K562 (cell line): ENCODE data around the gene GSKIP. TPM values are rescaled to one million over a fixed set of nuclear protein-coding genes. Genes with fewer than 3 reads are reported as not detected.

Experiments used
- ADNP ChIP-seq: fragments of 200-800 bp; sonication (Bioruptor generic); IDR thresholded peaks from 2 replicates; pipeline ENCODE4 v1.6.1; 2016; ENCODE audit warnings: missing genetic modification characterization, missing compliant biosample characterization
- AFF1 ChIP-seq, 2 experiments: fragments of 450-650 bp; IDR thresholded peaks; 2 replicates each; pipeline ENCODE4 v1.6.1; 2018; ENCODE audit warnings: mild to moderate bottlenecking in 2 of 2, low read depth in 1 of 2; ENCODE audit not compliant: partially characterized antibody in 2 of 2
- BMI1 ChIP-seq: fragments of 150-350 bp; IDR thresholded peaks from 2 replicates; pipeline ENCODE4 v1.6.1; 2014; ENCODE audit warnings: low read length
- CC2D1A ChIP-seq: fragments of 450-650 bp; IDR thresholded peaks from 2 replicates; pipeline ENCODE4 v1.6.1; 2017; ENCODE audit warnings: mild to moderate bottlenecking
- DACH1 ChIP-seq: fragments of 450-650 bp; IDR thresholded peaks from 2 replicates; pipeline ENCODE4 v1.6.1; 2018; ENCODE audit not compliant: partially characterized antibody
- HLTF ChIP-seq: fragments of 450-650 bp; IDR thresholded peaks from 2 replicates; pipeline ENCODE4 v1.6.1; 2016
- HMGN3 ChIP-seq: IDR thresholded peaks from 2 replicates; pipeline ENCODE4 v1.6.1; 2011; ENCODE audit warnings: borderline replicate concordance, low read depth, mild to moderate bottlenecking, mixed read lengths, low read length; ENCODE audit not compliant: insufficient read length; ENCODE audit errors: extremely low read depth
- L3MBTL2 ChIP-seq: fragments of 450-650 bp; IDR thresholded peaks from 2 replicates; pipeline ENCODE4 v1.6.1; 2016; ENCODE audit warnings: mild to moderate bottlenecking, moderate library complexity
- MEF2D ChIP-seq: conservative IDR thresholded peaks from 2 replicates; pipeline ENCODE4 v1.6.1; 2016; ENCODE audit warnings: low read depth, missing genetic modification characterization, missing compliant biosample characterization
- OTX1 ChIP-seq: fragments of 450-650 bp; formaldehyde crosslinking; IDR thresholded peaks from 2 replicates; pipeline ENCODE4 v1.4.0; 2022; ENCODE audit warnings: mild to moderate bottlenecking
- RAD21 ChIP-seq, 2 experiments: fragments of 250-450 bp in 1 of 2; fragments of 450-650 bp in 1 of 2; sonication (Bioruptor Pico) in 1 of 2; formaldehyde crosslinking in 1 of 2; IDR thresholded peaks in 1 of 2; conservative IDR thresholded peaks in 1 of 2; 2 replicates each; pipeline versions ENCODE4 v1.4.0 to v1.8.0; 2020 to 2022; ENCODE audit warnings: mild to moderate bottlenecking in 2 of 2, moderate library complexity in 1 of 2
- ZFP30 ChIP-seq: fragments of 250-450 bp; sonication (Bioruptor Pico); IDR thresholded peaks from 2 replicates; pipeline ENCODE4 v1.8.0; 2022; ENCODE audit warnings: moderate library complexity, mild to moderate bottlenecking, inconsistent platforms, borderline replicate concordance
- ZFP91 ChIP-seq: sonication (generic); formaldehyde crosslinking; IDR thresholded peaks from 2 replicates; pipeline ENCODE4 v1.8.0; 2022; ENCODE audit warnings: mild to moderate bottlenecking, missing genetic modification reagents
- ZKSCAN3 ChIP-seq: fragments of 250-450 bp; sonication (Bioruptor Pico); IDR thresholded peaks from 2 replicates; pipeline ENCODE4 v1.4.0; 2020
- ZNF140 ChIP-seq: fragments of 250-450 bp; sonication (Bioruptor Pico); IDR thresholded peaks from 2 replicates; pipeline ENCODE4 v1.8.0; 2021; ENCODE audit warnings: moderate library complexity, mild to moderate bottlenecking, inconsistent platforms
- ZNF780A ChIP-seq: fragments of 250-450 bp; sonication (Bioruptor Pico); IDR thresholded peaks from 2 replicates; pipeline ENCODE4 v1.5.0; 2021; ENCODE audit warnings: mild to moderate bottlenecking
- polyA plus RNA-seq, 8 experiments: library from polyadenylated mRNA; depleted of rRNA in 4 of 8; stranded (reverse) in 5 of 8; unstranded in 3 of 8; fragments of >200 nt; fragmentation: Nextera tagmentation in 2 of 8; fragmentation: Illumina TruSeq in 1 of 8; extraction: Ambion mirVana in 2 of 8; extraction: Trizol in 1 of 8; gene quantifications; 2 replicates each; pipeline versions ENCODE4 v1.2.1 to v1.2.3, GENCODE V29; 2011 to 2014; ENCODE audit warnings: inconsistent platforms in 1 of 8, missing spikeins in 1 of 8
- total RNA-seq, 7 experiments: library from RNA; depleted of rRNA in 6 of 7; stranded (reverse); fragments of >200 nt in 6 of 7; fragmentation: Illumina TruSeq in 2 of 7; extraction: Trizol in 2 of 7; gene quantifications; 2 replicates each; pipeline versions ENCODE4 v1.2.1 to v1.2.3, GENCODE V29; 2011 to 2021; ENCODE audit warnings: low replicate concordance in 1 of 7
- TF ChIP-seq, protein P1 (sequence below): fragments of 450-650 bp; IDR thresholded peaks from 2 replicates; pipeline ENCODE4 v1.6.1; 2016
- TF ChIP-seq, protein P2 (sequence below): IDR thresholded peaks from 2 replicates; pipeline ENCODE4 v1.6.1; 2011; ENCODE audit not compliant: insufficient read length; ENCODE audit errors: extremely low read depth
- TF ChIP-seq, protein P3 (sequence below), 2 experiments: fragments of 450-650 bp; conservative IDR thresholded peaks; 2 replicates each; pipeline ENCODE4 v1.6.1; 2017; ENCODE audit warnings: mild to moderate bottlenecking in 2 of 2, moderate library complexity in 2 of 2

GSKIP gene
- total and polyA plus RNA-seq, 9 of the 15 experiments (the other 6 are each of a cell fraction or from before 2014, with no cell fraction given) = 12.9 to 58.9 (median 22.2) TPM

GRCh38 chr14:96368534-96368933, 5.2 kb downstream of the GSKIP start (continued):
- peak in 1 of 2 experiments; percentile 66 for TF ChIP-seq AFF1 (IDR thresholded peaks at IDR 0.05; ENCODE audit: low read depth in 1 of 2, partially characterized antibody in 2 of 2)
- TF ChIP-seq, protein P1, sequence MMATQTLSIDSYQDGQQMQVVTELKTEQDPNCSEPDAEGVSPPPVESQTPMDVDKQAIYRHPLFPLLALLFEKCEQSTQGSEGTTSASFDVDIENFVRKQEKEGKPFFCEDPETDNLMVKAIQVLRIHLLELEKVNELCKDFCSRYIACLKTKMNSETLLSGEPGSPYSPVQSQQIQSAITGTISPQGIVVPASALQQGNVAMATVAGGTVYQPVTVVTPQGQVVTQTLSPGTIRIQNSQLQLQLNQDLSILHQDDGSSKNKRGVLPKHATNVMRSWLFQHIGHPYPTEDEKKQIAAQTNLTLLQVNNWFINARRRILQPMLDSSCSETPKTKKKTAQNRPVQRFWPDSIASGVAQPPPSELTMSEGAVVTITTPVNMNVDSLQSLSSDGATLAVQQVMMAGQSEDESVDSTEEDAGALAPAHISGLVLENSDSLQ = no peak; the same call in 1 of the 2 replicates
- TF ChIP-seq ZFP91 (CRISPR knock-in tag) = no peak
- TF ChIP-seq MEF2D (tag) = no peak
- no peak for TF ChIP-seq OTX1 (CRISPR knock-in tag)
- no peak for TF ChIP-seq ZFP30
- TF ChIP-seq ZKSCAN3 (CRISPR knock-in tag) = no peak
- no peak for TF ChIP-seq ADNP (tag)
- no peak for TF ChIP-seq ZNF780A (CRISPR knock-in tag)
- TF ChIP-seq RAD21 (CRISPR knock-in tag; conservative IDR thresholded peaks at IDR 0.05 in 1 of 2, IDR thresholded peaks at IDR 0.05 in 1 of 2) = no peak
- TF ChIP-seq, protein P2, sequence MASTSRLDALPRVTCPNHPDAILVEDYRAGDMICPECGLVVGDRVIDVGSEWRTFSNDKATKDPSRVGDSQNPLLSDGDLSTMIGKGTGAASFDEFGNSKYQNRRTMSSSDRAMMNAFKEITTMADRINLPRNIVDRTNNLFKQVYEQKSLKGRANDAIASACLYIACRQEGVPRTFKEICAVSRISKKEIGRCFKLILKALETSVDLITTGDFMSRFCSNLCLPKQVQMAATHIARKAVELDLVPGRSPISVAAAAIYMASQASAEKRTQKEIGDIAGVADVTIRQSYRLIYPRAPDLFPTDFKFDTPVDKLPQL = no peak
- TF ChIP-seq DACH1 = no peak
- TF ChIP-seq HMGN3 = no peak
- no peak for TF ChIP-seq HLTF
- peak; percentile 45; the same call in 1 of the 2 replicates for TF ChIP-seq L3MBTL2
- TF ChIP-seq ZNF140 = no peak
- 0 out of 2 replicates have a peak, but pooled peaks have one; percentile 31 for TF ChIP-seq CC2D1A
- no peak for TF ChIP-seq BMI1
- TF ChIP-seq, protein P3, sequence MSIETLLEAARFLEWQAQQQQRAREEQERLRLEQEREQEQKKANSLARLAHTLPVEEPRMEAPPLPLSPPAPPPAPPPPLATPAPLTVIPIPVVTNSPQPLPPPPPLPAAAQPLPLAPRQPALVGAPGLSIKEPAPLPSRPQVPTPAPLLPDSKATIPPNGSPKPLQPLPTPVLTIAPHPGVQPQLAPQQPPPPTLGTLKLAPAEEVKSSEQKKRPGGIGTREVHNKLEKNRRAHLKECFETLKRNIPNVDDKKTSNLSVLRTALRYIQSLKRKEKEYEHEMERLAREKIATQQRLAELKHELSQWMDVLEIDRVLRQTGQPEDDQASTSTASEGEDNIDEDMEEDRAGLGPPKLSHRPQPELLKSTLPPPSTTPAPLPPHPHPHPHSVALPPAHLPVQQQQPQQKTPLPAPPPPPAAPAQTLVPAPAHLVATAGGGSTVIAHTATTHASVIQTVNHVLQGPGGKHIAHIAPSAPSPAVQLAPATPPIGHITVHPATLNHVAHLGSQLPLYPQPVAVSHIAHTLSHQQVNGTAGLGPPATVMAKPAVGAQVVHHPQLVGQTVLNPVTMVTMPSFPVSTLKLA (conservative IDR thresholded peaks at IDR 0.05) = 0 out of 4 replicates have a peak, but pooled peaks of 1 of the 2 experiments have one; percentile 20
